ENCODE measurements around the gene SLC30A4. TPM values are rescaled to one million over a fixed set of nuclear protein-coding genes. Genes with fewer than 3 reads are reported as not detected.

The SLC30A4 gene
- total RNA-seq, 6 donors from 2014 or later, result 1.4 to 7.3 (median 5.6) TPM

- no peak overlapping the region for H3K4me3 ChIP-seq
- no peak overlapping the region for H3K27ac ChIP-seq
- TF ChIP-seq EP300 (IDR thresholded peaks at IDR 0.05), result no peak
- TF ChIP-seq CTCF (IDR thresholded peaks at IDR 0.05), result no peak
- TF ChIP-seq POLR2A (IDR thresholded peaks at IDR 0.05), result no peak
- 70 to 79% methylated on average over 3 of the region's 3 CpGs for WGBS, 2 donors
- no peaks in the 10 kb centered on the region for H3K27me3 ChIP-seq
- H3K4me1 ChIP-seq, result no peaks in the 10 kb centered on the region
- ATAC-seq (ENCODE audit: low FRiP score in 2 of 2) (no peak), DNase-seq (no peak)
- no peaks in the 10 kb centered on the region for H3K9me3 ChIP-seq
- H3K36me3 ChIP-seq, result peaks cover 0 to 5% (median 0%) of the 10 kb centered on the region in 4 donors
Measured at GRCh38 chr15:45476410-45476809, 46.1 kb downstream of the SLC30A4 start.

DNA sequence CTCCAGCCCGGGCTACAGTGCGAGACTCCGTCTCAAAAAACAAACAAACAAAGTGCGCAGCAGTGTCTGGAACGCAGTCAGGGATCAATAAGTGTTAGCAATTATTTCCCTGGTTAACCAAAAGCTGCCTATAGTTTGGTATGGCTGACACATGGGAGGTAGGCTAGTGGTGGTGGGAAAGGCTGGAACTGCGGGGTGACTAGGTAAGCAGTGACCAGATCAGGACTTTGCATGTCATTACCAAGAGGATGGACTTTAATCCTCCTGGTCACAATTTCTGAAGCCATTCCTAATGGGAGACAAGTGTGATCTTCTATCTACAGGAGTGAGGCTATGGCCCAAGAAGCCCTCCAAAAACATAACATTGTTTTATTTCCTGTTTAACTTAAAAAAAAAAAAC, 47.8 kb downstream of the SLC30A4 start:
- ATAC-seq (ENCODE audit: low FRiP score in 2 of 2) (no peak), DNase-seq (no peak)
- no peaks in the 10 kb centered on the region for H3K36me3 ChIP-seq
- no peak for TF ChIP-seq POLR2AphosphoS5 (IDR thresholded peaks at IDR 0.05)
- no peak for TF ChIP-seq POLR2A (IDR thresholded peaks at IDR 0.05)
- TF ChIP-seq CTCF (IDR thresholded peaks at IDR 0.05), result no peak
- no peak for TF ChIP-seq EP300 (IDR thresholded peaks at IDR 0.05)
- no peaks in the 10 kb centered on the region for H3K4me1 ChIP-seq
- H3K9me3 ChIP-seq, result no peaks in the 10 kb centered on the region
- no peak overlapping the region for H3K27ac ChIP-seq
- no peak overlapping the region for H3K4me3 ChIP-seq
- 96 to 100% methylated on average over 6 of the region's 6 CpGs for WGBS, 2 donors
- no peaks in the 10 kb centered on the region for H3K27me3 ChIP-seq

DNA sequence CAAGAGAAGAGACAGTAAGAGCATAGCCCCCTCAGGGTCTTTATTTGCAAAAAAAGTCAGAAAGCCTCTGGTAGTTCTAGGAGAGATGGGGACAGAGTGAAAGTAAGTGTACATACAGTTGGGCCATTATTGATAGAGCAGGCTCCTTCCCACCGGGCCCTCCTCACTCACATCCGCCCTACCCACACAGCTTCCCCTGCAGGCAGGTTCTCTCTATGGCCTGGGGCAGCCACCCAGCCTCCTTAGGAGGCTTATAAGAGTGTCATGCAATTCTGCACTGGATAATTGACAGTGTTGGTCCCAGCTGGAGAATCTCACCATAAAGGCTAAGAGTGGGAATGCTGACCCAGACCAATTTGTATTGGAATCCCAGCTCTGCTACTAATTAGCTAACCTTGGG, 49.5 kb downstream of the SLC30A4 start:
- Histone ChIP-seq H3K36me3 (no peaks in the 10 kb centered on the region), H3K9me3 (no peaks in the 10 kb centered on the region), H3K27me3 (no peaks in the 10 kb centered on the region), H3K4me3 (no peak overlapping the region), H3K27ac (no peak overlapping the region), H3K4me1 (no peaks in the 10 kb centered on the region)
- ATAC-seq (ENCODE audit: low FRiP score in 2 of 2) (no peak), DNase-seq (no peak)
- TF ChIP-seq POLR2A (IDR thresholded peaks at IDR 0.05) (no peak), EP300 (IDR thresholded peaks at IDR 0.05) (no peak), POLR2AphosphoS5 (IDR thresholded peaks at IDR 0.05) (no peak), CTCF (IDR thresholded peaks at IDR 0.05) (no peak)
- 56 to 82% methylated on average over 2 of the region's 2 CpGs for WGBS, 2 donors

DNA sequence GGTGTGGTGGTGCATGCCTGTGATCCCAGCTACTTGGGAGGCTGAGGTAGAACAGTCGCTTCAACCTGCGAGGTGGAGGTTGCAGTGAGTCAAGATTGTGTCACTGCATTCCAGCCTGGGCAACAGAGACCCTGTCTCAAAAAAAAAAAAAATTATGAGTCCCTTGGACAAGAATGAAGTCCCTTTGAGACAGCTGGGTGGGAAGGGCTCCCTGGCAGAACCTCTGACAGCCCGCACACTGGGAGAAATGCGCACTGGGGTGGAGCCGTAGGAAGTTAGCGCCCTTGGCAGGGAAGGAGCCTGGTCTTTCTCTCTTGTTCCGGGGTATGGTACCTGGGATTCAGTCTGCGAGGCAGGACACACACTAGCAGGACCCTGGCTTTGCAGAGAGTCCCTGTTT, 51.4 kb downstream of the SLC30A4 start:
- 75 to 82% methylated on average over 8 of the region's 8 CpGs for WGBS, 2 donors
- no peaks in the 10 kb centered on the region for H3K27me3 ChIP-seq
- TF ChIP-seq POLR2AphosphoS5 (IDR thresholded peaks at IDR 0.05) (no peak), POLR2A (IDR thresholded peaks at IDR 0.05) (no peak), CTCF (IDR thresholded peaks at IDR 0.05) (no peak), EP300 (IDR thresholded peaks at IDR 0.05) (no peak)
- H3K36me3 ChIP-seq, result no peaks in the 10 kb centered on the region
- DNase-seq (no peak), ATAC-seq (ENCODE audit: low FRiP score in 2 of 2) (no peak)
- no peaks in the 10 kb centered on the region for H3K9me3 ChIP-seq
- no peaks in the 10 kb centered on the region for H3K4me1 ChIP-seq
- H3K27ac ChIP-seq, result no peak overlapping the region
- H3K4me3 ChIP-seq, result no peak overlapping the region

DNA sequence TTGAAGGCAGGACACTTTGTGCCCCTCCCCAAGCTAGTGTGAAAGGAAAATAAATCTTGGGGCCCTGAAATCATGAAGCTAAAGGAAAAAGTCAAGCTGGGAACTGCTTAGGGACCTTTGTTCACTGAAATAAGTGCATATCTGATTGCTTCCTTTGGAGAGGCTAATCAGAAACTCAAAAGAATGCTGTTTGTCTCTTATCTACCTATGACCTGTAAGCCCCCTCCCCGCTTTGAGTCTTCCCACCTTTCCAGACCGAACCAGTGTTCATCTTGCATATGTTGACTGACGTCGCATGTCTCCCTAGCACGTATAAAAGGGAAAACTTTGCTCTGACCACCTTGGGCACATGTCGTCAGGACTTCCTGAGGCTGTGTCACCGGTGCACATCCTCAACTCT, 53.1 kb downstream of the SLC30A4 start:
- no peak for DNase-seq
- Histone ChIP-seq H3K27ac (no peak overlapping the region), H3K4me1 (no peaks in the 10 kb centered on the region), H3K27me3 (no peaks in the 10 kb centered on the region), H3K36me3 (no peaks in the 10 kb centered on the region), H3K4me3 (no peak overlapping the region), H3K9me3 (no peaks in the 10 kb centered on the region)
- WGBS, 2 donors, result 38 to 51% methylated on average over 7 of the region's 7 CpGs
- ATAC-seq (ENCODE audit: low FRiP score in 2 of 2), result no peak
- TF ChIP-seq CTCF (IDR thresholded peaks at IDR 0.05), result no peak
- TF ChIP-seq POLR2A (IDR thresholded peaks at IDR 0.05), result no peak
